Stimulated activated CD4-positive, alpha-beta T cell treated with anti-CD3 and anti-CD28 coated beads, Interleukin-15, amount 100 ng/mL, for 48 hours (primary cell): ENCODE data around the gene NRARP.
A peak's percentile ranks its signal among the peaks of the same experiment; 100 is the strongest.

Source experiments
- DNase-seq, 2 donors: peaks; one replicate each; pipeline ENCODE4 v3.0.0-alpha.2; 2020; ENCODE audit warnings: low read depth in 2 of 2

The NRARP gene

DNA sequence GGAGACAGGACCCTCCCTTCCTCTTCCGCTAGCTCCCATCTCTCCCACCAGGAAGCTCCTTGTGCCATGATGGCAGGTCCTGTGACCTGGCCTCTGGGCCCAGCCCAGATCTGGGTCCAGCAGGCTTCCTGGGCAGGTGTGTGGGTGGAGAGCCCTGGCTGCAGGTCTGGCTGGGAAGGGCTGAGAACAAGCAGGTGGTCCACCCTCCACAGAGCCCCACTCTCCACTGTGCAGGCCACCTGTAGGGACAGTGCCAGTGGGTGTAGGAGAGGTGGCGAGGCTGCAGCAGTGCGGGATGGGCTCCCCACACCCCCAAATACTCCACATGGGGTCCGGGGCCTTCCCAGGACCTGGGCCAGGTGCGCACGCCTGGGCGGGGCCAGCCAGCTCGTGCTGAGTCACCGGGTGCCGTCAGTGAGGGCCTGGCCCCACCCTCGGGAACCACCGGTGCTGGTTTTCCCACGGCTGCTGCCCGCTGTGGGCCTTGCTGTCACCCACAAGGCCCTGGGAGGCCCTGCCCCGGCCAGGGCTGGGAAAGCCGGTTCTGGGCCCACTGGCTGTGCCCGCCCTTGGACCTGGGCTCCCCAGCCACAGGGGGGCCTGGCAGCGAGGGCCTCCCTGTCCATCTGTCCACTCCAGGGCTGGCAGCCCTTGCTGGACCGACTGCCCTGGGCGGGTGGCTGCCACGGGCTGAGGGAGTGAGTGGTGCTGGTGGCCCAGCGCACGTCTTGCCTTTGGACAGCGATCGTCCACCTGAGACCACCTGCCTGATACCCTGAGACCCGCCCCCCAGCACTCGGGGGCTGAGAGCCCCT, 9.3 kb upstream of the NRARP start:
- DNase-seq: no peak

DNA sequence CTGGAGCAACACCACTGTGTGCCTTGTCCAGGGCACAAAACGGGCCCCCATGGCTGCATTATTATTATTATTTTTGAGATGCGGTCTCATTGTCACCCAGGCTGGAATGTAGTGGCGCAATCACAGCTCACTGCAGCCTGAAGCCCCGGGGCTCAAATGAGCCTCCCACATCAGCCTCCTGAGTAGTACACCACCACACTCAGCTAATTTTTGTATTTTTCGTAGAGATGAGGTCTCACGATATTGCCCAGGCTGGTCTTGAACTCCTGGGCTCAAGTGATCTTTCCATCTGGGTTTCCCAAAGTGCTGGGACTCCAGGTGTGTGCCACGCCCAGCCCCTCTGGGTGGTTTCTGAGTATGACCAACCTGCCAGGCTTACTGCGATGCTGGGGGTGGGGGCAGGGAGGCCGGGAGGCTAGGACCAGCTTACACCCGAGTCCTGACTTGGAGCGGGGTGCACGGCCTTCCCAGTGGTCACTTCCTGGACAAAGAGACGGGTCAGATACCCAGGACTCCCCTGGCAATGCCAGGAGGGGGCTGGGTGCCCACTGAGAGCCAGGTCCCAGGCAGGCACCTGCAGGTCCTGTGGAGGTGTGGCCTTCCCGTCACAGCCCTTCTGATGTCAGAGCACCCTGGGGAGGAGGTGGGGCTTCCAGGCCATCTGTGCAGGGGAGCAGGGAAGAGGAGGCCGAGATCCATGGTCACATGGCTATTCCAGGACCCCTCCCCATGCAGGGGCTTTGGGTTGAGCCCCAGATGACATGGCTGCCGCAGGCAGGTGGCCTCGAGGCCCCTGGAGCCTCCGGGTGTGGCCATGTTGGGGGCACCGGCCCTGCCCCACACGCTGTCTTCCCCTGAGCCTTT, 8.3 kb upstream of the NRARP start:
- DNase-seq: no peak

DNA sequence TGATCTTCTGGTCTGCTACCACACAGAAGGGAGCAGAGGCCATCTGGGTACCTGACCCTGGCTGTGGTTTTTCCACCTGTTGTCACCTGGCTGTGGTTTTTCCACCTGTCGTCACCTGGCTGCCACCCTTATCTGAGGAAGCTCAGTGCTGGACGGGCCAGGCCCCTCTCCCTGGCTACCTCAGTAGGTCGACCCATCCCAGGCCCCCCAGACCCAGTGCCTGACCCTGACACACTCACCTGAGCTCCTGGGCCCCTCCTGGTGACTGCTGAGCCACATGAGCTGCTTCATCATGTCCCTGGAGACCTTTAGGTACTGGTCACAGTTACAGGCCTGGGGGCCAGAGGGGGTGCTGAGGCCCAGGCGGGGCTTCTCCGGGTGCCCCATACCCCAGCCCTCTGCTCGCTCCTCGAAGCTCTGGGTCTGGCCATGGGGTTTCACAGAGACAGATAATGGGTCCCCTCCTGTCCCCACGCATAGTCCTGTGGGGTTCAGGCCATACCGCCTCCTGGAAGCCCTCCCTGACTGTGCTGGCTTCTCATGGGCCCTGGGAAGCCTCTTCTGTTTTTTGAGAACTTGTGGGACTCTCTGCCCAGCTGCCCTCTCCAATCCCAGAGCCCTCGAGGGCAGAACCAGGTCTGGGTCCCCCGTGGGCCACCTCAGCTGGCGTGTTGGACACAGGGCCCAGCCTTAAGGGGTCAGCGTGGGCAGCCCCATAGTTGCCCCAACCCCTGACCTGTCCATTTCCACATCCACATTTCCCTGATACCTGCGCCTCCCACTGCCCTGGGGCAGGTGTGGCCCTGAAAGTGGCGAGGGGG, 7.5 kb upstream of the NRARP start:
- DNase-seq: no peak

DNA sequence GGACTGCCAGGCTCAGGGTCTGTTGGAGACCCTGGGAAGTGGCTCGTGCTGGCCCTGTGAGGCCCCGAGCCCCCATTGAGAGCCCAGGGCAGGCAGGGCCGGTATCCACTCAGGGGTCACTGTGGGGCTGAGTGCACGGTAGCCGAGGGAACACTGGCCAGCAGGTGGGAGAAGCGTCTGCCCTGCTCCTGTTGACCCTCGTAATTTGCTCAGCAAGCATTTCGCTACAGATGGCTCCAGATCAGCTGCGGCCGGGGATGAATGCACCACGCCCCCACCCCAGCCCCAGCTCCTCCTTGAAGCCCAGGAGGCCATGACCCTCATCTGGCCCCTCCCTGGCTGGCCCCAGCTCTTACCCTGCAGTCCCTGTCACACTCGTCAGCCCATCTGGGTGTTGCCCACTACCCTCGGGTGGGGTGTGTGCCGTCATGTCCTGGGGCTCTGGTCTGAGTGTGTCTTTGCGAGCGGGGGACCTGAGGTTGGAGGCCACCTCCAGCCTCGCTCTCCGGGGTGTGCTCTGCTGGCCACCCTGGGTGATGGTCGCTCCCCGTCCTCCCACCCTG, 6.1 kb upstream of the NRARP start:
- DNase-seq: no peak

DNA sequence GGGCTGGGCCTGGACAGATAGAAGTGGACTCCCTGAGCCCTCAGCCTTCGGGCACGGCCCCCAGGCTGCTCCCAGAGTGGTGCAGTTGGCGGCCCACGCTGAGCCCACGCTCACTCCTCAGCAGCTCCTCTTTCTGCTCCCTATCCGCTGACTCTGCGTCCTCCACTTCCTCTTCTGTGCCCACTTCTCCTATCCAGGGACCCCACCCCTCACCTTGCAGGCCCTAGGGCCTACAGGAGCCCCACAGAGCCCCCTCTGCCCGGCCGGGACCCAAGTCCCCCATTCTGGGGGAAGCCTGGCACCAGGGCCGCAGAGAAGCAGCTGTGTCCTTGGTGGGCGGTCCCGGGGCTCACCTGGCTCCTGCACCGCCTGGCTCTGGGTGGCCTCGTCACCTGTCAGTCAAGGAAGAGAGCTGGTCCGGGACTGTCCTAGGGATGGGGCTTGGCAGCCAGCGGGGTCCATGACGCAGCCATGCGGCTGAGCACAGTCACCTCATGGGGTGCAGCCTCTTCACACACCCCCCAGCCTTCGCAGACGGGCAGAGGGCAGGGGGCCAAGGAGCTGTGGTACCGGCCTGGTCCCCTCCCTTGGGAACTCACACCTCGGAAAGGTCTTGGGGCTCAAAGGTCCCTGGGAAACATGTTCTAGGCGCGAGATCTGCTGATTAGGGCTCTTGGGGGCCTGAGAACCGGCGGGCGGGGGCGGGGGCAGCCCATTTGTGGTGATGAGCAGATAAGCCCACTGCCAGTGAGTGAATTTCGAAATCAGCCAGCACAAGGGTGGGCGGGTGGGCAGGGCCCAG, 5.4 kb upstream of the NRARP start:
- no peak for DNase-seq

DNA sequence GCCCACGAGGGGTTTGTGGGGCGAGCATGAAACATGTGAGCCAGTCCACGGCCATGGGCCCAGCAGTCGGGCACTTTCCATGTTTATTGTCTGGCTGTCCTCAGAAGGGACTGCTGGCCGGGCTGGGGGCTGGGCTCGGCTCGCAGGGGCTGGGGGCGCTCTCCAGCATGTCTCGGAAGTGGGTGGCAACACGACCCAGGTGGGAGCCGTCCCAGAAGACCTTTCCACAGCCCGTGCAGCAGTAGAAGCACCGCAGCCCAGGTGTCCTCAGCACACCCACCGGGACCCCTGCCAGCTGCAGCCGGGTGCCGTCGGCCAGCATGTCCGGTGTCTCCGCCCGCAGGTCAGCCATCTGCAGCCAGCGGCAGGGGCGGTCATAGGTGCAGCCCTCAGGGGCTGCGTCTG, 4.8 kb upstream of the NRARP start:
- DNase-seq: no peak

DNA sequence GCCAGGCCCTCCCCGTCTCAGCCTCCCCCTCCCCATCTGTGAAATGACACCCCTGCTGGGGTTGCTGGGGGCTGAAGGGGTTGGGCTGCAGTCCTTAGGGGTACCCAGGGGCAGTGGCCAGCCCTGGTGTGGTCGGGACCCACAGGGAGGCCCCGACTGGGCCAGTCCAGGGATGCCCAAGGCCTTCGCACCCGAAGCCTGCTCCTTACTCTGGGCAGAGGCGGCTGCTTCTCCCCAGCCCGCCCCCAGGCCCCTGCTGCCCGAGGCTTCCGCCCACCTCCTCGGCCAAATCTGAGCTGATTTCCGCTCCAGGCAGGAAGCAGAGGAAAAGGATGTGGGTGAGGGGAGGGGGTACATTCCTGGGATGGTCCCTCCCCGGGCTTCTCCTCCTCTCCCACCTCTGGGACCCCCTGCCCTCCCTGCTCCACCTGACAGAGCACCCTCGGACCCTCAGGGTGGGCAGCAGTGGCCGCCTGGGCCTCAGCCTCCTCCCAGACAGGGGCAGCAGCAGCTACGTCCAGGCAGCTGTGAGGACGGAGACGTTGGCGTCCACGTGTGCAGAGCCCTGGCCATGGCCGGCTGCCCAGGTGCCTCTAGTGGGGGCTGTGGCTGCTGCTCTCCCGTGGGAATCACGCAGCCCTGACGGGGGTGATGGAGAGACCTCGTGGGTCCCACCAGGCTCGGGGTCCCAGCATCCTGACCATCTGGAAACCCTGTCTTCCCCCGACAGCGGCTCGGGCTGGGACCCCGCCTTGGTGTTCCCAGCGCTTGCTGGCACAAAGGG, 4.2 kb upstream of the NRARP start:
- no peak for DNase-seq

DNA sequence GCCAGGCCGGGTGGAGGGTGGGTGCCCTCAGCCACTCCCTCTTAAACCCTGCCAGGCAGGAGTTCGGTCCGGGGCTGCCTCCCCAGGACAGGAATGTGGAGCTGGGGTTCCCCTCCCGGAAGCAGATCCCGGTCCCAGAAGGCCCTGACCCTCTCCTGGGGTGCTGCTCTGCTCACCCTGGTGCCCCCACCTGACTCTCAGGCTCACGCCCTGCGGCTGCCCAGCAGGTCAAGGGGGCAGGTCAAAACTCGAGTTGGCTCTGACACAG, 3.7 kb upstream of the NRARP start:
- no peak for DNase-seq

DNA sequence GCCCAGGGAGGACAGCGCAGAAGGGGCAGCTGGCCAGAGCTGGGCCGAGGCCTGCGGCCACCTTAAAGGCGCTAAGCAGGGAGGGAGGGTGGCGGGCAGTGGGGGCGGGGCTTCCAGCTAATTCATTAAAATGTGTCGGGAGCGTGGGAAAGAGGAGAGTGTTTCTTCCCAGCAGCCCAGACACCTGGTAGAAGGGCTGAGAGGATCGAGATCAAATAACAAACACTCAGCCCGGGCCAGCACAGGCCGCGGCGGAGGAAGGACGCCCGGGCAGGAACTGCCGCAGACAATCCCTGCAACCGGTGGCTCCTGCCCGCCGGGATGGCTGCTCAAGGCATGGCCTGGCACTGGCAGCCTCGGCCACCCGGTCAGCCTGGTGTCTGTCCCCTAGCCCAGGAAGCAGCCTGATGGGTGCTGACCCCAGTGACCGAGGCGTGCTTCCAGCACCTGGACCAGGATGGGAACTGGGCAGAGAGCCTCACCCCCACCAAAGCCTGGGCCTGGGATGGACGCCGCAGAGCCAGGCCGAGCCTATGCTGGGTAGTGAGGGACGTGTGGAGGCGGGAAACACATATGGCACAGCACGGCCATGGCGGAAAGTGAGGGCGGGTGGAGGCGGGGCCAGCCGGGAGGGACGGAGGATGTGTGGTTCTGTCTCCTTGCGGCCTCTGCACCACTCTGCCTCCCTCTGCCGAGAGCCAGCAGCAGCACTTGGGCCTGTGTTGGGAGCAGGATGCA, 3.2 kb upstream of the NRARP start:
- peak; percentile 49 to 61 for DNase-seq

DNA sequence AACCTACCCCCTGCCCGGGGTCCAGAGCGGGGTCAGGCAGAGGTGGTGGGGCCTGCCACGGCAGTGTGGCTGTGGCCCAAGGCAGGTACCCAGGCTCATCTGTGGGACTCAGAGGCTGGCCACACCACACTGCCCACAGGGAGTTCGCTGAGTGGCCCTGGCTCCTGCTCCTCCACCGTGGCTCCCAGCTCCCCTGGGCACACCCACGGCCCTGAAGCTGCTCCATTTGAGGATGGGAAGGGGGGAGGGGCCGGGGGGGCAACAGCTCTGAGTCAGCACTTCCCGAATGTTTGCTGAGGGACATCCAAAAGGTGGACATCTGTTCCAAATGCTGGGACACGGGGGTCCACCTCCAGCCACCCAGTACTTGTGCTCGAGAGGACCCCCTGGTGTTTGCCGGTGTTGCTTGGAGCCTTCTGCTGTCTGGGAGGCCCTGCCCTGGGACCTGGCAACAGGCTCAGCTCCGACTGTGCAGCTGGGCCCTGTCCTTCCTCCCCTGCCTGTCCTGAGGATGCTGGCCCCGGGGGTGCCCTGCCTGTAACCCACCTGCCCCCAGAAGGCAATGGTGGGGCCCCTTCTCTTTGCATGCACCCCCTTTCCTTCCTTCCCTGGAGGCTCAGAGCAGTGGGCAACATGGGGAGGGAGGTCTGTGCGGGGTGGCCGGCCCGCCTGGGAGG, 2.5 kb upstream of the NRARP start:
- DNase-seq: no peak

DNA sequence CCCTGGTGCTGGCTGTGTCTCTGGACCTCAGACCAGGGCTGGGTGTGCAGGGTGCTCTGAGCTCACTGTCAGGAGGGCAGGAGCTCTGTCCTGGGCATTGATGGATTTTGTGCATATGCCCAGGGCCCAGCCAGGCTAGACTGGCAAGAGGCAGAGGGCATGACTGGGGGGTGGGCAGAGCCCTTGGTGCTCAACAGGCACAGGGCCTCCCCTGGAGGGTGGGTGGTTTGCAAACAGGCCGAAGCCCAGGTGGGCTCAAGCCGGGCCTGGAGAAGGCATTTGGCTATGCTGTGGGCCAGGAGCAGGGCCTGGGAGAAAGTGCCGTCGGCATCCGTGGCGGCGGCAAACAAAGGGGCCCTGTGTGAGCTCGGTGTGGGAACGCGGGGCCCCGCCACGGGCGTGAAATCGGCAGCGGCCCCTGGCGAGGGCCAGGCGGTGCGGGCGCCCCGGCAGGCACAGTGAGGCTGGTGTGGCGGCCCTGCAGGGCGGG, 1.9 kb upstream of the NRARP start:
- no peak for DNase-seq

DNA sequence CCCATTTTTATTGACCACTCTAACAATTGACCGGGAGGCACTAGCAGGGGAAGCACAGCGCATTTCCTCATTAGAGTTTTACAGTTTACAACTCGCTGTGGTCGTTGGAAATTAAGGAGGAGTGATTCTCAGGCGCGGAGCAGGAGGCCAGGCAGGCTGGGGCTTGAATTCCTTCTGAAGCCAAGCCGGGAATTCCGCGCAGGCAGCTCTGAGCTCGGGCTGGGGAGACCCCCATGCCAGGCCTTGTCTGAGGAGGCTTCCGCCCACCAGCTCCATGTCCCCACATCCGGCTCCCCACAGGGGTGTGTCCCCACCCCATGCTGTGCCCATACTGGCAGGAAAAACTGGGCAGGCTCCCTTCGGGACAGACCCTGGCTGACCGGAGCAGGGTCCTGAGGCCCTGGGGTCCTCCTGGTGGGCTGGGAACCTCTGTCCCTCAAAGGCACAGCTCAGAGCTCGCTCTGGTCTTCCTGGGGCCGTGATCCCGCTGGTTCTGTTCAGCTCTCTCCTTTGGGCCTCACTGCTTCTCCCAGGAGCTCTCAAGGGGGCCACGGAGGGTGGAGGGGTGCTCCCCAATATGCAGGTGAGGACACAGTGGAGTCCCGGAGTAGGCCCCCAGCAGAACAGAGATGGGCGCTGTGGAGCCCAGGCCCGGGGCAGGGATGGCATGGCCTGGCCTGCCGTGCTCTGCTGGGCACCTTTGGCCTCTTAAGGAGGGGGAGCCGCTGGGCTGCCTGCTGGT, 1.3 kb upstream of the NRARP start:
- DNase-seq: no peak

DNA sequence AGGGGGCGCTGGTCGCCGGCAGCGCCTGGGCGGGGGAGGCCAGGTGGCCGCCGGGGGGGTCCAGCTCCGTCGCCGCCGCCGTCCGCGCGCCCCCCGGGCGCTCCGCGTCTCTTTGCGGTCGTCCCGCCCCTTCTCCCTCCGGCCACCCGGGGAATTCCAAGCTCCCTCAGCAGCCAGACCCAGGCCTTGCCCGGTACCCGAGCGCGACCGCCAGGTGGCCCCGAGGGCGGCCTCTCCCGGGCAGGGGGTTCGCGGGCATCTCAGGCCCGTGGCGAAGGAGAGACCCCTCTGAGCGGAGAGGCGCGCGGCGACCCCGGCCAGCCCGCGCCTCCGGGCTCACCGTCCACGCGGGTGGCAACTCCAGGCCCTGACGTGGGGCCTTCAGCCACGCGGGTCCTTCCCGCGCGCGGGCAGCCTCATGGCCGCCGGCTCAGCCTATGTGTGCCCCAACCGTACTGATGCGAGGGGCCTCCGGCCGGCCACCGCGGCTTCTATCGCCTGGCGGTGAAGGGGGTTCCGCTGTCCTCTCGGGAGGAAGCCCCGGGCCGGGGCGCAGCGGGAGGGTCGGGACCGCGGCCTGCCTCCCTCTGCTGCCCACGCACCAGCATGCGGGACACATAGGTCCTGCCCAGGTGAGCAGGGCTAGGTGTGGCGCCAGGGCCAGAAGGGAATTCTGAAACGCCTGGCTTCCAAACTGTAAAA, 529 bp upstream of the NRARP start:
- DNase-seq: peak in 1 of 2 donors; percentile 53

DNA sequence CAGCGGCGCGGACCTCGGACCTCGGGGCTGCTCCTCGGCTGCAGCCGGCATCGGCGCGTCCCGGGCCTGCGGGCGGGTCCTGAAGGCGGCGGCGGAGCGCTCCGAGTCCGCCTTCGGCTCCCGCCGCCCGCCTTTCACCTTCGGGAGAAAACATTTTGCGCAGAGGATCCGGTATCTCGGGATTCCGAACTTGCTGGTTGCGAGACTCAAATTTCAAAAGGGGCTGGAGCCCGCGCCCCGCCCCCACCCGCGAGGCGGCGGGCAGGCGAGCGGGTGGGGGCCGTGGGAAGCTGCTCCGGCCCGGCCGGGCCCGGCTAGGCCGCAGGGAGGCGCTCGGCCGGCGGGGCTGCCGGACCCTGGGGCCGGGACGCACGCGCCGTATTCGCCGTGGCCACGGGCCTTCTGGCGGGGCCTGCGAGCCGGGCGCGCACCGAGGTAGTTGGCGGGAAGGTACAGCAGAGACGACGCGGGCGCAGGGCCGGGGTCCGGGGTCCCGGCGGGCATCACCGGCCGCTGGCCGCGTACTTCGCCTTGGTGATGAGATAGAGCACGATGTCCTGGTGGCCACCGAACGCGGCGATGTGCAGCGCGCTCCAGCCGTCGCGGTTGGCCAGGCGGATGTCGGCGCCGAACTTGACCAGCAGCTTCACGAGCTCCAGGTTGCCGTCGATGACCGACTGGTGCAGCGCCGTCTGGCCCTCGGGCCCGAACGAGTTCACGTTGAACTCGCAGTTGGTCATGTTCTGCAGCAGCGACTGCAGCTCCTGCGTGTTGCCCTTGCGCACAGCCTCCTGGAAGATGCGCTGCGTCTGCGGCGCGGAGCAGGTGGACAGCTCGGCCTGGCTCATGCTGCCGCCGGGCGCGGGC, 757 bp downstream of the NRARP start:
- no peak for DNase-seq

DNA sequence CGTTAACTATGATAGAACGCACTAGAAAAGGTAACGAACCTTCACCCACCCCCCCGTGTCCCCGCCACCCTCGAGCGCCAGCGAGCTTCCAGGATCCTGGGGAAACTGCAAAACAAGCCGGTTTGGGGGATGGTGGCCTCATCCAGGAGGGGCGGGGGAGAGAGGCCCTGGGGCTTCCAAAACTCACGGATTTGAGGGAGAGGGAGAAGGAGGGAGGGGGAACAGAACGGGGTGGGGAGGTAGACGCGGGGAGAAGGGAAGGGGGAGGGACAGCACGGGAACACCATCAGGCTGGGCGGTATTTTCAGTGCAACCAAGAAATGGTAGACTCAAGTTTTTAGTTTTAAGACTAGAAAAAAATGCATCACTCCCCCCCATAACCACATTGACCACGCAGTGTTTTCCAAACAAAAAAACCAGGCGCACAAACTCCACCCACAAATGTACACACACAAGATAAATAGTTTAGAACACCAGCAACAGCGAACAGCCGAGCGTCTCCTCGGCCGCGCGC, 1.4 kb downstream of the NRARP start:
- DNase-seq: no peak

DNA sequence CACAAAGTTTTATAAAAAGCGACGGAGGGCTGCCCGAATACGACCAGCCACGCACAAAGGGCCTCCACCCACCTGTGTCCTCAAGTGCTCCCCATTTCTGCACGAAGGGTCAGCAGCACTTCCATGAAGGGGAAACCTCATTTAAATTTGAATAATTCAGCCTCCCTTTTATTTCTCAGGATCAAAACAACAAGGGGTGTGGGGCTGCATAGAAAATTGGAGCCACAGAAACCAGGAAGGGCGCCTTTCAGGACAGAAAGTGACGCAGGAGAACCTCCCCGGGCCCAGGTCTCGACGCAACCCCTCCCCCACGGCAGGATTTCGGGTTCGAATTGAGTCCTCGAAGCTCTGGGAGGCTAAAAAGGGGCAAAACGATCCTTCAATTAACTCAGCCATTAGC, 2.1 kb downstream of the NRARP start:
- DNase-seq: no peak

DNA sequence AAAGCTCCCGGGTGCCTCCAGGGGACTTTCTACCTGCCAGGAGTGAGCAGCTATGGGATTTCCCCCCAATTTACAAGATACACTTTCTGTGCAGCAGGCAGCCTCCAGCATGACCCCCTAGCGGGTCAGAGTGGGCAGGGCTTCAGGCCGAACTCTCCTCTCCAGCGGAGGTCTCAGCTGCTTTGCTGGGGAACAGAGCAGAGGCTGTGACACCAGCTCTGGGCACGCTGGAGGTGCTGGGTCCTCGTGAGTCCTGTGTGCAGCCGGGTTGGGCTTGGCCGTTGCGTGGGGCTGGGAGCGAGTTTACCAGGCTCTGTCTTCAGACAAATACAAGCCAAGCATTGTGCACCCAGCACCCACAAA, 2.9 kb downstream of the NRARP start:
- no peak for DNase-seq
